COLO668 (cell line): ENCODE data around the gene GID8.

Experiments used
- DNase-seq: peaks from one replicate; lab custom pipeline; 2025; ENCODE audit not compliant: unreplicated experiment; lab: John Stamatoyannopoulos, UW

GID8 gene

GRCh38 chr20:62941792-62942191 is 3.8 kb downstream of the GID8 start:
- DNase-seq = no peak

GRCh38 chr20:62942456-62942855 is 4.5 kb downstream of the GID8 start:
- DNase-seq = no peak

- DNase-seq = no peak
Measured at GRCh38 chr20:62943396-62943795, 5.4 kb downstream of the GID8 start.

- DNase-seq = no peak
Measured at GRCh38 chr20:62944184-62944583, 6.2 kb downstream of the GID8 start.

GRCh38 chr20:62944746-62945145 is 6.8 kb downstream of the GID8 start:
- no peak for DNase-seq

- DNase-seq = no peak
Measured at GRCh38 chr20:62945771-62946339, 7.9 kb downstream of the GID8 start.

GRCh38 chr20:62946918-62947317 is 9.0 kb downstream of the GID8 start:
- DNase-seq = no peak

GRCh38 chr20:62947532-62948300 is 9.8 kb downstream of the GID8 start:
- DNase-seq = no peak

- DNase-seq = no peak
Measured at GRCh38 chr20:62949153-62949821, 11.3 kb downstream of the GID8 start.

- DNase-seq = no peak
Measured at GRCh38 chr20:62949962-62950361, 12.0 kb downstream of the GID8 start.

- no peak for DNase-seq
Measured at GRCh38 chr20:62950741-62951140, 12.8 kb downstream of the GID8 start.

GRCh38 chr20:62951143-62951895 is 13.4 kb downstream of the GID8 start:
- no peak for DNase-seq

GRCh38 chr20:62951896-62952372 is 14.0 kb downstream of the GID8 start:
- no peak for DNase-seq

- DNase-seq = no peak
Measured at GRCh38 chr20:62952373-62952967, 14.5 kb downstream of the GID8 start, which contains the start of gene SLC17A9. Gene SLC17A9 (plus strand): TSS chr20:62952709. CDS start chr20:62952831, 122 bp downstream.

GRCh38 chr20:62952968-62953838 is 15.3 kb downstream of the GID8 start:
- DNase-seq = no peak

- peak; percentile 79 for DNase-seq
Measured at GRCh38 chr20:62953839-62954703, 16.1 kb downstream of the GID8 start.

GRCh38 chr20:62955519-62956386 is 17.8 kb downstream of the GID8 start:
- DNase-seq = peak; percentile 43
